HepG2 (cell line): ENCODE data around the gene HEPN1. TPM values are rescaled to one million over a fixed set of nuclear protein-coding genes. Genes with fewer than 3 reads are reported as not detected.

Experiments
- MAF1 ChIP-seq: sonication (generic); formaldehyde crosslinking; IDR thresholded peaks from 2 replicates; pipeline ENCODE4 v1.5.0; 2020; ENCODE audit warnings: missing genetic modification reagents, borderline replicate concordance
- NAIF1 ChIP-seq: sonication (generic); formaldehyde crosslinking; IDR thresholded peaks from 2 replicates; pipeline ENCODE4 v1.5.0; 2020; ENCODE audit warnings: mild to moderate bottlenecking, missing genetic modification reagents, borderline replicate concordance
- NBN ChIP-seq: fragments of 450-650 bp; conservative IDR thresholded peaks from 2 replicates; pipeline ENCODE4 v1.6.1; 2017
- NR0B2 ChIP-seq: sonication (generic); formaldehyde crosslinking; IDR thresholded peaks from 2 replicates; pipeline ENCODE4 v1.4.0; 2020; ENCODE audit warnings: mild to moderate bottlenecking, missing genetic modification reagents
- SALL1 ChIP-seq: sonication (generic); formaldehyde crosslinking; IDR thresholded peaks from 2 replicates; pipeline ENCODE4 v1.8.0; 2022; ENCODE audit warnings: mild to moderate bottlenecking, missing genetic modification reagents
- U2AF1 ChIP-seq: fragments of 200-400 bp; formaldehyde crosslinking; optimal IDR thresholded peaks from 2 replicates; pipeline ENCODE3; 2017; ENCODE audit warnings: mild to moderate bottlenecking, low read depth, low read length
- UBTF ChIP-seq: sonication (generic); formaldehyde crosslinking; IDR thresholded peaks from 2 replicates; pipeline ENCODE4 v1.4.0; 2020; ENCODE audit warnings: mild to moderate bottlenecking, missing genetic modification reagents
- ZNF263 ChIP-seq: sonication (generic); formaldehyde crosslinking; IDR thresholded peaks from 2 replicates; pipeline ENCODE4 v1.4.0; 2020; ENCODE audit warnings: missing genetic modification reagents
- ZNF280B ChIP-seq: sonication (generic); formaldehyde crosslinking; IDR thresholded peaks from 2 replicates; pipeline ENCODE4 v1.5.0; 2020; ENCODE audit warnings: missing genetic modification reagents, mild to moderate bottlenecking, borderline replicate concordance
- ZNF30 ChIP-seq: sonication (generic); formaldehyde crosslinking; IDR thresholded peaks from 2 replicates; pipeline ENCODE4 v1.5.0; 2020; ENCODE audit warnings: mild to moderate bottlenecking, missing genetic modification reagents
- ZNF547 ChIP-seq: sonication (generic); formaldehyde crosslinking; IDR thresholded peaks from 2 replicates; pipeline ENCODE4 v1.5.1; 2020; ENCODE audit warnings: mild to moderate bottlenecking, missing genetic modification reagents
- polyA plus RNA-seq, 8 experiments: library from polyadenylated mRNA; depleted of rRNA in 3 of 8; stranded (reverse) in 7 of 8; unstranded in 1 of 8; fragments of >200 nt; fragmentation: Illumina TruSeq in 4 of 8; extraction: Trizol in 4 of 8; gene quantifications; 2 replicates each; pipeline versions ENCODE4 v1.2.1 to v1.2.3, GENCODE V29; 2011 to 2016; ENCODE audit warnings: low read depth in 4 of 8, missing spikeins in 1 of 8, mixed read lengths in 1 of 8; ENCODE audit not compliant: insufficient read depth in 1 of 8
- total RNA-seq, 5 experiments: library from RNA; depleted of rRNA; stranded (reverse); fragments of >200 nt; fragmentation: Illumina TruSeq; extraction: Trizol; gene quantifications; 2 replicates each; pipeline ENCODE4 v1.2.3, GENCODE V29; 2016; ENCODE audit warnings: low read depth in 1 of 5

Gene HEPN1
- total and polyA plus RNA-seq, 2 of the 13 experiments (the other 11 are each of a cell fraction or from before 2014, with no cell fraction given) = not detected

- TF ChIP-seq NBN (no peak), NR0B2 (peak; percentile 70; the same call in 1 of the 2 replicates), MAF1 (CRISPR knock-in tag) (0 out of 2 replicates have a peak, but pooled peaks have one; percentile 54), ZNF280B (CRISPR knock-in tag) (no peak), U2AF1 (no peak), SALL1 (CRISPR knock-in tag) (peak; percentile 82), UBTF (CRISPR knock-in tag) (peak; percentile 93), ZNF547 (CRISPR knock-in tag) (peak; percentile 53), ZNF263 (CRISPR knock-in tag) (0 out of 2 replicates have a peak, but pooled peaks have one; percentile 17), ZNF30 (no peak), NAIF1 (CRISPR knock-in tag) (peak; percentile 68)
Observed at GRCh38 chr11:124875943-124876817, 42.9 kb upstream of the HEPN1 start (continued).
